Nephron (organoid): ENCODE results near the gene SHISA3.

Experiments
- H3K27ac Mint-ChIP-seq, 3 experiments: 2 replicates each; pipeline ENCODE4 v1.8.0; 2020; ENCODE audit warnings: mixed read lengths in 3 of 3, mild to moderate bottlenecking in 2 of 3, moderate library complexity in 1 of 3
- H3K27me3 Mint-ChIP-seq: 2 replicates; pipeline ENCODE4 v1.8.0; 2021; ENCODE audit warnings: low read depth, mild to moderate bottlenecking, moderate library complexity, mixed read lengths
- H3K36me3 Mint-ChIP-seq: 2 replicates; pipeline ENCODE4 v1.8.0; 2020; ENCODE audit warnings: low read depth, mixed read lengths
- H3K4me1 Mint-ChIP-seq: 2 replicates; pipeline ENCODE4 v1.8.0; 2020; ENCODE audit warnings: mixed read lengths
- H3K4me3 Mint-ChIP-seq, 3 experiments: 2 replicates each; pipeline ENCODE4 v1.8.0; 2020; ENCODE audit warnings: mild to moderate bottlenecking in 3 of 3, mixed read lengths in 3 of 3, moderate library complexity in 2 of 3
- H3K9me3 Mint-ChIP-seq: 2 replicates; pipeline ENCODE4 v1.8.0; 2020; ENCODE audit warnings: mixed read lengths
- TF ChIP-seq, protein P1 (sequence below), 3 experiments: fragments of 200-600 bp; sonication (generic); IDR thresholded peaks; one replicate each; pipeline ENCODE4 v1.5.0; 2021; ENCODE audit warnings: antibody characterized with exemption in 3 of 3; ENCODE audit not compliant: unreplicated experiment in 3 of 3

SHISA3 gene

GRCh38 chr4:42436928-42437565 lies 39.8 kb downstream of the SHISA3 start:
- Mint-ChIP-seq H3K4me3 (peak overlapping the region in 1 of 3 experiments; percentile 2), H3K9me3 (no peaks in the 10 kb centered on the region), H3K27me3 (no peaks in the 10 kb centered on the region), H3K36me3 (peaks cover 5% of the 10 kb centered on the region), H3K27ac (peak overlapping the region; percentile 17 to 70 (median 20)), H3K4me1 (peaks cover 18% of the 10 kb centered on the region)
- TF ChIP-seq, protein P1, sequence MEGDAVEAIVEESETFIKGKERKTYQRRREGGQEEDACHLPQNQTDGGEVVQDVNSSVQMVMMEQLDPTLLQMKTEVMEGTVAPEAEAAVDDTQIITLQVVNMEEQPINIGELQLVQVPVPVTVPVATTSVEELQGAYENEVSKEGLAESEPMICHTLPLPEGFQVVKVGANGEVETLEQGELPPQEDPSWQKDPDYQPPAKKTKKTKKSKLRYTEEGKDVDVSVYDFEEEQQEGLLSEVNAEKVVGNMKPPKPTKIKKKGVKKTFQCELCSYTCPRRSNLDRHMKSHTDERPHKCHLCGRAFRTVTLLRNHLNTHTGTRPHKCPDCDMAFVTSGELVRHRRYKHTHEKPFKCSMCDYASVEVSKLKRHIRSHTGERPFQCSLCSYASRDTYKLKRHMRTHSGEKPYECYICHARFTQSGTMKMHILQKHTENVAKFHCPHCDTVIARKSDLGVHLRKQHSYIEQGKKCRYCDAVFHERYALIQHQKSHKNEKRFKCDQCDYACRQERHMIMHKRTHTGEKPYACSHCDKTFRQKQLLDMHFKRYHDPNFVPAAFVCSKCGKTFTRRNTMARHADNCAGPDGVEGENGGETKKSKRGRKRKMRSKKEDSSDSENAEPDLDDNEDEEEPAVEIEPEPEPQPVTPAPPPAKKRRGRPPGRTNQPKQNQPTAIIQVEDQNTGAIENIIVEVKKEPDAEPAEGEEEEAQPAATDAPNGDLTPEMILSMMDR (IDR thresholded peaks at IDR 0.05; ENCODE audit: unreplicated experiment in 3 of 3) = no peak

GRCh38 chr4:42440083-42440482 lies 42.8 kb downstream of the SHISA3 start:
- Mint-ChIP-seq H3K36me3 (peaks cover 5% of the 10 kb centered on the region), H3K9me3 (no peaks in the 10 kb centered on the region), H3K27me3 (peaks cover 4% of the 10 kb centered on the region), H3K27ac (peak overlapping the region in 1 of 3 experiments; percentile 37), H3K4me1 (peaks cover 18% of the 10 kb centered on the region), H3K4me3 (no peak overlapping the region)
- TF ChIP-seq, protein P1 (IDR thresholded peaks at IDR 0.05; ENCODE audit: unreplicated experiment in 3 of 3) = no peak

DNA sequence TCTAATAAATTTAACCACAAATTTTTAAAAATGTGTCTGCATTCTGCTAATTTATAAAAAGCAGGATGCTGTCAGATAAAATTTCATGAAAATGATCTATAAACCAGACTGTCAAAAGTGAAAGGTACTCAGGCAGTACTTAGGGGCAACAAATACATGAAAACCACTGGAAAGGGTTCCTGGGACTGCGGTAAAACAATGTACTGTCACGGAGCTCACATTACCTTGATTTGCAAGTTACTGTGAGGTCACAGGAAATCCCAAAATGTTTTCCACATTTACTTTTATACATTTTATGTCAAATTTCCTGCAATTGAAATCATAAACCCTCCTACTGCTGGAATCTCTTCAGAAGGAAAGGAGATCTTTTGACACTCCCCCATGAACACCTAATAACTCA lies 45.3 kb downstream of the SHISA3 start:
- Mint-ChIP-seq H3K9me3 (no peaks in the 10 kb centered on the region), H3K4me3 (no peak overlapping the region), H3K27ac (peak overlapping the region in 1 of 3 experiments; percentile 17), H3K36me3 (peaks cover 8% of the 10 kb centered on the region), H3K27me3 (peaks cover 4% of the 10 kb centered on the region), H3K4me1 (peaks cover 9% of the 10 kb centered on the region)
- TF ChIP-seq, protein P1 (IDR thresholded peaks at IDR 0.05; ENCODE audit: unreplicated experiment in 3 of 3) = no peak

GRCh38 chr4:42445038-42445437 lies 47.8 kb downstream of the SHISA3 start:
- Mint-ChIP-seq H3K9me3 (no peaks in the 10 kb centered on the region), H3K4me1 (no peaks in the 10 kb centered on the region), H3K4me3 (no peak overlapping the region), H3K36me3 (peaks cover 14% of the 10 kb centered on the region), H3K27me3 (peaks cover 4% of the 10 kb centered on the region), H3K27ac (no peak overlapping the region)
- TF ChIP-seq, protein P1 (IDR thresholded peaks at IDR 0.05; ENCODE audit: unreplicated experiment in 3 of 3) = no peak

GRCh38 chr4:42446823-42447222 lies 49.5 kb downstream of the SHISA3 start:
- no peak overlapping the region for H3K4me3 Mint-ChIP-seq
- peaks cover 14% of the 10 kb centered on the region for H3K36me3 Mint-ChIP-seq
- H3K9me3 Mint-ChIP-seq = no peaks in the 10 kb centered on the region
- peaks cover 2% of the 10 kb centered on the region for H3K4me1 Mint-ChIP-seq
- TF ChIP-seq, protein P1 (IDR thresholded peaks at IDR 0.05; ENCODE audit: unreplicated experiment in 3 of 3) = no peak
- H3K27me3 Mint-ChIP-seq = peaks cover 4% of the 10 kb centered on the region
- H3K27ac Mint-ChIP-seq = no peak overlapping the region
